NT2/D1 (cell line): ENCODE measurements around the gene ASS1.

ENCODE experiments used
- DNase-seq: peaks from one replicate; pipeline ENCODE4 v3.0.0-alpha.2; 2011; ENCODE audit warnings: low read depth, low spot score
- H3K27me3 ChIP-seq: 2 replicates; pipeline ENCODE4 v1.6.0; 2011; ENCODE audit warnings: mild to moderate bottlenecking; ENCODE audit not compliant: insufficient read length, insufficient read depth
- H3K36me3 ChIP-seq: 2 replicates; pipeline ENCODE4 v1.6.1; 2011; ENCODE audit warnings: mild to moderate bottlenecking, low read length, mixed read lengths; ENCODE audit not compliant: insufficient read depth, insufficient read length
- H3K4me1 ChIP-seq: 2 replicates; pipeline ENCODE4 v1.5.1; 2011; ENCODE audit not compliant: insufficient read depth, insufficient read length
- H3K4me3 ChIP-seq: 2 replicates; pipeline ENCODE4 v1.5.1; 2011; ENCODE audit warnings: low read depth; ENCODE audit not compliant: insufficient read length
- H3K9ac ChIP-seq: 2 replicates; pipeline ENCODE4 v1.6.0; 2011; ENCODE audit warnings: low read depth; ENCODE audit not compliant: insufficient read length
- H3K9me3 ChIP-seq: 2 replicates; pipeline ENCODE4 v1.5.1; 2011; ENCODE audit warnings: mild to moderate bottlenecking, low read length; ENCODE audit not compliant: insufficient read depth
- SUZ12 ChIP-seq: IDR thresholded peaks from 2 replicates; pipeline ENCODE4 v1.6.1; 2011; ENCODE audit not compliant: insufficient read length, insufficient read depth; ENCODE audit errors: extremely low read depth
- YY1 ChIP-seq: IDR thresholded peaks from 2 replicates; pipeline ENCODE4 v1.6.1; 2011; ENCODE audit not compliant: insufficient read length, insufficient read depth
- ZNF274 ChIP-seq: IDR thresholded peaks from 2 replicates; pipeline ENCODE4 v1.6.1; 2011; ENCODE audit warnings: mild to moderate bottlenecking, low read depth, low read length

ASS1 gene

GRCh38 chr9:130497139-130497538, 52.4 kb downstream of the ASS1 start:
- TF ChIP-seq SUZ12 (no peak), ZNF274 (no peak), YY1 (no peak)
- H3K9ac ChIP-seq, result no peak overlapping the region
- no peak overlapping the region for H3K4me3 ChIP-seq
- peaks cover 17% of the 10 kb centered on the region for H3K36me3 ChIP-seq
- H3K27me3 ChIP-seq, result no peaks in the 10 kb centered on the region
- peaks cover 6% of the 10 kb centered on the region for H3K4me1 ChIP-seq
- DNase-seq, result no peak
- H3K9me3 ChIP-seq, result peaks cover 17% of the 10 kb centered on the region; the same call in 1 of the 2 replicates

GRCh38 chr9:130498298-130498917, 53.6 kb downstream of the ASS1 start:
- no peak overlapping the region for H3K4me3 ChIP-seq
- peaks cover 15% of the 10 kb centered on the region for H3K36me3 ChIP-seq
- peaks cover 17% of the 10 kb centered on the region; the same call in 1 of the 2 replicates for H3K9me3 ChIP-seq
- H3K9ac ChIP-seq, result no peak overlapping the region
- no peak for DNase-seq
- no peaks in the 10 kb centered on the region for H3K27me3 ChIP-seq
- TF ChIP-seq SUZ12 (no peak), YY1 (no peak), ZNF274 (no peak)
- H3K4me1 ChIP-seq, result no peaks in the 10 kb centered on the region

GRCh38 chr9:130498918-130499698, 54.3 kb downstream of the ASS1 start:
- Histone ChIP-seq H3K36me3 (peaks cover 15% of the 10 kb centered on the region), H3K9me3 (peaks cover 16% of the 10 kb centered on the region; the same call in 1 of the 2 replicates), H3K27me3 (no peaks in the 10 kb centered on the region), H3K4me3 (no peak overlapping the region), H3K4me1 (no peaks in the 10 kb centered on the region), H3K9ac (no peak overlapping the region)
- TF ChIP-seq YY1, result no peak
- TF ChIP-seq ZNF274, result no peak
- no peak for TF ChIP-seq SUZ12
- DNase-seq, result no peak

- Histone ChIP-seq H3K4me1 (no peaks in the 10 kb centered on the region), H3K36me3 (peaks cover 11% of the 10 kb centered on the region), H3K9me3 (peaks cover 9% of the 10 kb centered on the region; the same call in 1 of the 2 replicates), H3K4me3 (no peak overlapping the region), H3K9ac (no peak overlapping the region), H3K27me3 (no peaks in the 10 kb centered on the region)
- no peak for DNase-seq
- TF ChIP-seq SUZ12, result no peak
- no peak for TF ChIP-seq ZNF274
- no peak for TF ChIP-seq YY1
Measured at GRCh38 chr9:130499804-130500263, 55.1 kb downstream of the ASS1 start.

GRCh38 chr9:130500340-130501180, 55.8 kb downstream of the ASS1 start:
- Histone ChIP-seq H3K4me1 (no peaks in the 10 kb centered on the region), H3K9me3 (peaks cover 2% of the 10 kb centered on the region; the same call in 1 of the 2 replicates), H3K4me3 (no peak overlapping the region), H3K9ac (no peak overlapping the region), H3K27me3 (no peaks in the 10 kb centered on the region), H3K36me3 (peaks cover 9% of the 10 kb centered on the region)
- no peak for DNase-seq
- no peak for TF ChIP-seq ZNF274
- no peak for TF ChIP-seq YY1
- no peak for TF ChIP-seq SUZ12

- Histone ChIP-seq H3K4me3 (no peak overlapping the region), H3K36me3 (peaks cover 9% of the 10 kb centered on the region), H3K9me3 (no peaks in the 10 kb centered on the region), H3K9ac (no peak overlapping the region), H3K4me1 (no peaks in the 10 kb centered on the region), H3K27me3 (no peaks in the 10 kb centered on the region)
- no peak for TF ChIP-seq SUZ12
- TF ChIP-seq ZNF274, result no peak
- no peak for TF ChIP-seq YY1
- DNase-seq, result no peak
Measured at GRCh38 chr9:130501639-130502038, 56.9 kb downstream of the ASS1 start.
